GM13977 (cell line): ENCODE results near the gene AHDC1.
"Not testable (repeated sequence)": the region's sequence is repeated elsewhere in the genome, so short reads cannot be mapped to it uniquely, and the experiment has no call there.

Experiments
- DNase-seq: peaks from one replicate; pipeline ENCODE4 v3.0.0; 2012; ENCODE audit warnings: low spot score
- in situ Hi-C: fragments of 300-500 bp; cut with MboI; formaldehyde crosslinking; loops from one replicate; pipeline ENCODE4 v1.12.0; 2022; ENCODE audit warnings: low sequenced_read_pairs, low pct_unique_long_range_greater_than_20kb, mixed read lengths, inconsistent platforms; ENCODE audit not compliant: unreplicated experiment
- TF ChIP-seq, protein P1 (sequence below): IDR thresholded peaks from 2 replicates; pipeline ENCODE4 v1.5.1; 2012; ENCODE audit warnings: mild to moderate bottlenecking, control low read depth; ENCODE audit not compliant: insufficient read depth; ENCODE audit errors: extremely low read depth, missing control alignments

Gene AHDC1

GRCh38 chr1:27624467-27625178 lies 20.7 kb upstream of the AHDC1 start:
- no peak for DNase-seq
- in situ Hi-C loops: no loop called here
- TF ChIP-seq, protein P1, sequence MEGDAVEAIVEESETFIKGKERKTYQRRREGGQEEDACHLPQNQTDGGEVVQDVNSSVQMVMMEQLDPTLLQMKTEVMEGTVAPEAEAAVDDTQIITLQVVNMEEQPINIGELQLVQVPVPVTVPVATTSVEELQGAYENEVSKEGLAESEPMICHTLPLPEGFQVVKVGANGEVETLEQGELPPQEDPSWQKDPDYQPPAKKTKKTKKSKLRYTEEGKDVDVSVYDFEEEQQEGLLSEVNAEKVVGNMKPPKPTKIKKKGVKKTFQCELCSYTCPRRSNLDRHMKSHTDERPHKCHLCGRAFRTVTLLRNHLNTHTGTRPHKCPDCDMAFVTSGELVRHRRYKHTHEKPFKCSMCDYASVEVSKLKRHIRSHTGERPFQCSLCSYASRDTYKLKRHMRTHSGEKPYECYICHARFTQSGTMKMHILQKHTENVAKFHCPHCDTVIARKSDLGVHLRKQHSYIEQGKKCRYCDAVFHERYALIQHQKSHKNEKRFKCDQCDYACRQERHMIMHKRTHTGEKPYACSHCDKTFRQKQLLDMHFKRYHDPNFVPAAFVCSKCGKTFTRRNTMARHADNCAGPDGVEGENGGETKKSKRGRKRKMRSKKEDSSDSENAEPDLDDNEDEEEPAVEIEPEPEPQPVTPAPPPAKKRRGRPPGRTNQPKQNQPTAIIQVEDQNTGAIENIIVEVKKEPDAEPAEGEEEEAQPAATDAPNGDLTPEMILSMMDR: no peak

GRCh38 chr1:27623327-27624212 lies 19.6 kb upstream of the AHDC1 start:
- in situ Hi-C loops: no loop called here

GRCh38 chr1:27622828-27623227 lies 18.9 kb upstream of the AHDC1 start:
- TF ChIP-seq, protein P1: no peak
- in situ Hi-C loops: no loop called here
- no peak for DNase-seq

More at GRCh38 chr1:27623327-27624212, 19.6 kb upstream of the AHDC1 start:
- DNase-seq: no peak
- TF ChIP-seq, protein P1: no peak

DNA sequence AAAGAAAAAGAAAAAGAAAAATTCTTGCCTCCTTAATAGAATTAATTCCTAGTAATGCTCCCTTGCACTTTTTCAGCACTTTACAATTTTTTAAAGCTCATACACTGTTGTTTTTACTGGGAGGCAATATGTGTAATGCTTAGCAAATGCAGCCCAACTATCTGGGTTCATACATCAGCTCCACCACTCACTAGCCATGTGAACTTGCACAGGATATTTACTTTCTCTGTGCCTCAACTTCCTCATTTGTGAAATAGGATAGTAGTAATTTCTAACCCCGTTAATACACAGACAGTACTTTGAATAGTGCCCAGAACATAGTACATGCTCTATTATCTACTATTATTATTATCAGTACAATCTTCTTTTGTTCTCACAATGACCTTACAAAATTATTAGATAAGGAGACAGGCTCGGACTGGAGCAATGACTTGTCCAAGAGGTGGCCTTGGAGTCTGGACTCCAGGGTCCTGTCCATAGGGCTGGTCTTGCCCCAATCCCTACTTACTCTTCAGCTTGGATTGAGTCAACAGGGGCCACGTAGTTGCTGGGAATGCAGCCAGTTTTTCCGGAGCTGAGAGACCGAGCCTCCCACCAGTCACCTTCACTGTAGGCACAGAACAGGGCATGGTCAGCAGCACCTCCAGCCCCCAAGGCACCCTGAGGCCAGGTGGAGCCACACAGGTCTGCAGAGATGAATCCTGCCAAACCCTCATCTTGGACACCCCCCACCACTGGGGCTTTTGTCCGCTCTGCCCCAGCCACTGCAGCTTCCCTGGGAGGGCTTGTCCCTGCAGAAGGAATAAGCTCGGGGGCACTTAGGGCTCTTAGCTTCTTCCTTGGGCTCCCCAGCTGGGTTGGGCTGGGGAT lies 17.3 kb upstream of the AHDC1 start:
- TF ChIP-seq, protein P1: no peak
- in situ Hi-C loops: no loop called here
- DNase-seq: no peak

DNA sequence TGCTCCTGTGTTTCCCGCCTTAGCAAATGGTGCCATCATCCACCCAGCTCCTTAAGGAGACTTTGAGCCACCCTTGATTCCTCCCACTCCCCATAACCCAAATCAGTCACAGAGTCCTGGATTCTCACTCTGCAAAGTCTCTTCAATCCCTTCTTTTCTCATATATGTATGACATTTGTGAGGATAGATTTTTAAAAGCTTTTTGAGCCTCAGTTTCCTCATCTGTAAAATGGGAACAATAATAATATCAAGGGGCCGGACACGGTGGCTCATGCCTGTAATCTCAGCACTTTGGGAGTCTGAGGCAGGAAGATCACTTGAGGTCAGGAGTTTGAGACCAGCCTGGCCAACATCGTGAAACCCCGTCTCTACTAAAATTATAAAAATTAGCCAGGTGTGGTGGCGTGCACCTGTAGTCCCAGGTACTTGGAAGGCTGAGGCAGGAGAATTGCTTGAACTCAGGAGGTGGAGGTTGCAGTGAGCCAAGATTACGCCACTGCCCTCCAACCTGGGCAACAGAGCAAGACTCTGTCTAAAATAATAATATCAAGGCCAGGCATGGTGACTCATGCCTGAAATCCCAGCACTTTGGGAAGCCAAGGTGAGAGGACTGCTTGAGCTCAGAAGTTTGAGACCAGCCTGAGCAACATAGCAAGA lies 16.0 kb upstream of the AHDC1 start:
- DNase-seq, in situ Hi-C loops: not testable (repeated sequence)

- in situ Hi-C loops: no loop called here
- no peak for DNase-seq
- TF ChIP-seq, protein P1: no peak
Measured at GRCh38 chr1:27618341-27619082, 14.6 kb upstream of the AHDC1 start.
